ENCODE results near the gene MSANTD3.
"Not testable (repeated sequence)": the region's sequence is repeated elsewhere in the genome, so short reads cannot be mapped to it uniquely, and the experiment has no call there.

The MSANTD3 gene, protein sequence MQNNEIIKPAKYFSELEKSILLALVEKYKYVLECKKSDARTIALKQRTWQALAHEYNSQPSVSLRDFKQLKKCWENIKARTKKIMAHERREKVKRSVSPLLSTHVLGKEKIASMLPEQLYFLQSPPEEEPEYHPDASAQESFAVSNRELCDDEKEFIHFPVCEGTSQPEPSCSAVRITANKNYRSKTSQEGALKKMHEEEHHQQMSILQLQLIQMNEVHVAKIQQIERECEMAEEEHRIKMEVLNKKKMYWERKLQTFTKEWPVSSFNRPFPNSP

DNA sequence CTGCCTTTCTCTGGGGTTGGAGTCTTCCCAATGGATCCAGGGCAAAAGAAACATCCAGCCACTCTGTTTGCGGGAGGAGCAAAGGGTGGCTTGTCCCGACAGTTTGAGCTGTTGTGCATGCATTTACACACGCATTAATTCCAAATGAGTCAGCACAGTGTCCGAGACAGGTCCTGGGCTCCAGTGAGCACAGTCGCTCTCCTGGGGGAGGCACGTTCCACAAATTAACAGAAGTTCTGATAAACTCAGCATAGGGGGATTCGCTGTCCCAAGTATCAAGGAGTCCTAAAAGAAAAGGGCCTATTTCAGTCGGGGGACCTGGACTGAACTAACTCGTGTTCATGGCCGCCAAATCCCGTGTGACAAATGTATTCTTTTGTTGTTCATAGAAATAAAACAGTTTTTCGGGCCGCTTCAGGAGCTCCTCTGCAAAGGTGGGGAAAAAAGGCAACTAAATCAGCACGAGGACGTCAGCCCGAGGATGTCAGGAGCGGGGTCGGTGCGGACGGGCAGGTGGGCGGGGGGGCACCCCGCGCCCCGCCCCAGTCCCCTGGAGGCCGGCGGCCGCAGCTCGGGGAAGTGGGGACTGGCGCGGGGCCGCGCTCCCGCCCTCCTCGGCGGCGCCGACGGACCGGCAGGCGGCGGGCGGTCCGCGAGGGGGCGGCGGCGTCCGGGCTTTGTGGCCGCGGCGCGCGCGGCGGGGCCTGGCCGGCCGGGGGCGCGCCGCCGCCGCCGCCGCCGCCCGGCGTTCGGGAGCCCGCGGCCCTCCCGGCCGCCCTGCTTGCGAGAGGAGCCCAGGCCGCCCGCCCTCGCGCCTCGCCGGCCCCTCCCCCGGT lies at the start of gene MSANTD3:
Gene MSANTD3 (plus strand): TSS at position 614 of the 836 bp plus-strand sequence. CDS start 14,796 bp downstream, outside the sequence.
- H3K9me3 ChIP-seq (ENCODE audit: control insufficient read depth, low read length), result no peaks in the 10 kb centered on the region
- H3K36me3 ChIP-seq (ENCODE audit: control insufficient read depth, insufficient read depth, low read length), result no peaks in the 10 kb centered on the region
- peaks cover 20% of the 10 kb centered on the region for H3K4me1 ChIP-seq (ENCODE audit: control insufficient read depth, insufficient read depth, low read length)
- H3K4me3 ChIP-seq (ENCODE audit: low read length), result peak within 1 kb of the TSS; percentile 84
- no peaks in the 10 kb centered on the region for H3K27me3 ChIP-seq (ENCODE audit: control insufficient read depth, insufficient read depth, low read length)
- H3K9ac ChIP-seq (ENCODE audit: low read length), result peak within 1 kb of the TSS; percentile 84

DNA sequence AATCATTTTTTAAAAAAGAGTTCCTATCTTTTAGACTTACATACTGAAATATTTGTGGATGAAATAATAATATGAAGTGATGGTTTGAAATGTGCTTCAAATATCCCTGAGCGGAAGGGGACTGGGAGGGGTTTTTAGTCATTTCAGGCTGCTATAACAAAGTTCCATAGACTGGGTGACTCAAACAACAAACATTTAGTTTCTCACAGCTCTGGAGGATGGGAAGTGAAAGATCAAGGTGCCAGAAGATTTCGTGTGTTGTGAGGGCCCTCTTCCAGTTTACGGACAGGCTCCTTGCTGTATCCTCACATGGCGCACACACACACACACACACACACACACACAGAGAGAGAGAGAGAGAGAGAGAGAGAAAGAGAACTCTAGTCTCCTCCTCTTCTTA lies 47.1 kb upstream of the MSANTD3 start:
- no peak overlapping the region for H3K9ac ChIP-seq (ENCODE audit: low read length)
- H3K4me1 ChIP-seq (ENCODE audit: control insufficient read depth, insufficient read depth, low read length), result no peaks in the 10 kb centered on the region
- no peaks in the 10 kb centered on the region for H3K27me3 ChIP-seq (ENCODE audit: control insufficient read depth, insufficient read depth, low read length)
- H3K4me3 ChIP-seq (ENCODE audit: low read length), result no peak overlapping the region
- no peaks in the 10 kb centered on the region for H3K9me3 ChIP-seq (ENCODE audit: control insufficient read depth, low read length)
- no peaks in the 10 kb centered on the region for H3K36me3 ChIP-seq (ENCODE audit: control insufficient read depth, insufficient read depth, low read length)

GRCh38 chr9:100392989-100393388 lies 34.0 kb upstream of the MSANTD3 start:
- H3K27me3 ChIP-seq (ENCODE audit: control insufficient read depth, insufficient read depth, low read length); H3K9me3 ChIP-seq (ENCODE audit: control insufficient read depth, low read length); H3K4me3 ChIP-seq (ENCODE audit: low read length); H3K36me3 ChIP-seq (ENCODE audit: control insufficient read depth, insufficient read depth, low read length); H3K9ac ChIP-seq (ENCODE audit: low read length); H3K4me1 ChIP-seq (ENCODE audit: control insufficient read depth, insufficient read depth, low read length): not testable (repeated sequence)

DNA sequence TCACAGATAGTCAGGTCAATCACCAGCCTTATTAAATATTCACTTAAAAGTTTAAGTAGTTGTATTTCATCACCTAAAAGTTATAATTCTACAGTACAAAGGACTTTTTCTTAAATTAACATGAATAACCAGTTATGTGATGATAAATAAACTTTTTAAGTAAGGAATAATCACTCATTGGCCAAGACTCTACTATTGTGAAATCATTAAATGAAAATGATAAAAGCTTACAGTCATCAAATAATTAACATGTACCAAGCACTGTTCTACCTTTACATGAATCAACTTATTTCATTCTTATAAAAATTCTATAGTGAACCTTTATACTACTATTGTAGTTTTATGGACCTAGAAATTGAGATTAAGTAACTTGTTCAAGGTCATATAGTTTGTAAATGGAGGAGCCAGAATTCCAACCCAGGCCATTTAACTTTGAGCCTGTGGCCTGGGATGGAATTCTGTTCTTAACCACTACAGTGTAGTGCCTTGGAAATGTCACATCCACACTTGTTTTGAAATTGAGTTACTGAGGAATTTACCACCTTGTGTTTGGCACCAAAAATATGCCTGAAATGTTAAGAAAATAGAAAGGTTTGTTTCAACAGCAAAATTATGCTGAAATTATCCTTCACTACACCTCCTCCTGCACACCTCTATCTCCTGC lies 32.8 kb upstream of the MSANTD3 start:
- no peaks in the 10 kb centered on the region for H3K4me1 ChIP-seq (ENCODE audit: control insufficient read depth, insufficient read depth, low read length)
- H3K27me3 ChIP-seq (ENCODE audit: control insufficient read depth, insufficient read depth, low read length), result no peaks in the 10 kb centered on the region
- H3K36me3 ChIP-seq (ENCODE audit: control insufficient read depth, insufficient read depth, low read length), result no peaks in the 10 kb centered on the region
- H3K9me3 ChIP-seq (ENCODE audit: control insufficient read depth, low read length), result no peaks in the 10 kb centered on the region
- no peak overlapping the region for H3K4me3 ChIP-seq (ENCODE audit: low read length)
- H3K9ac ChIP-seq (ENCODE audit: low read length), result no peak overlapping the region

DNA sequence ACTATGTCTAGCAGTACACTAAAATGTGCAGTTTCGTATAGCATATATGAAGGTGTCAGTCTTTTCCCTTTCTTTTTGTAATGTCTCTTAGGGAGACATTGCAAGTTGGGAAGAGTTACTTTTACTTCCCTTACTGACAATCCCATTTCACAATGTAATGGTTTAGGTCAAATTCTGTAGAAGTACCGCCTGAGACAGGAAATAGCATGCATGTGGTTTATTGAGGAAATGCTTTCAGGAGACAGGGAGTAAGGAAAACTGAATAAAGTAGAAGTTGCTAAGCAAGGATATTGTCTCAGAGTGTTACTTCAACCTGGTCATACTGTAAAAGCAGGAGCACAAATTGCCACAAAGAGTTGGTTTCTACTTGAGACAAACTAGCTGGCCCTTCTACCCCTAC lies 32.1 kb upstream of the MSANTD3 start:
- no peaks in the 10 kb centered on the region for H3K4me1 ChIP-seq (ENCODE audit: control insufficient read depth, insufficient read depth, low read length)
- H3K9ac ChIP-seq (ENCODE audit: low read length), result no peak overlapping the region

DNA sequence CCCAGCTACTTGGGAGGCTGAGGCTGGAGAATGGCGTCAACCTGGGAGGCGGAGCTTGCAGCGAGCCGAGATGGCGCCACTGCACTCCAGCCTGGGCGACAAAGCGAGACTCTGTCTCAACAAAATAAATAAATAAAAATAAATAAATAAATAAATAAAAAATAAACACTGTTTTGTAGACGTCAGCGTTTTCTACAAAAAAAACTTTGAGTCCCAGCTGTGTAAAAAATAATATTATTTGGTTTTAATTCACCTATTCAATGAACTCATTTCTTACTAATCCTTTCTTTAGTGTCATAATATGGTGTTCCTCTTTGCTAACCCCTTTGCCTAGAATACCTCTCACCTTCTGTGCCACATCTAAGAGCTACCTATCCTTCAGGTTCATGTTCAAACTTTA lies 30.2 kb upstream of the MSANTD3 start:
- no peak overlapping the region for H3K9ac ChIP-seq (ENCODE audit: low read length)
- H3K4me1 ChIP-seq (ENCODE audit: control insufficient read depth, insufficient read depth, low read length), result no peaks in the 10 kb centered on the region
- H3K36me3 ChIP-seq (ENCODE audit: control insufficient read depth, insufficient read depth, low read length), result no peaks in the 10 kb centered on the region

More for the DNA sequence above, 32.1 kb upstream of the MSANTD3 start:
- H3K27me3 ChIP-seq (ENCODE audit: control insufficient read depth, insufficient read depth, low read length), result no peaks in the 10 kb centered on the region
- no peaks in the 10 kb centered on the region for H3K36me3 ChIP-seq (ENCODE audit: control insufficient read depth, insufficient read depth, low read length)
- no peak overlapping the region for H3K4me3 ChIP-seq (ENCODE audit: low read length)
- H3K9me3 ChIP-seq (ENCODE audit: control insufficient read depth, low read length), result no peaks in the 10 kb centered on the region

DNA sequence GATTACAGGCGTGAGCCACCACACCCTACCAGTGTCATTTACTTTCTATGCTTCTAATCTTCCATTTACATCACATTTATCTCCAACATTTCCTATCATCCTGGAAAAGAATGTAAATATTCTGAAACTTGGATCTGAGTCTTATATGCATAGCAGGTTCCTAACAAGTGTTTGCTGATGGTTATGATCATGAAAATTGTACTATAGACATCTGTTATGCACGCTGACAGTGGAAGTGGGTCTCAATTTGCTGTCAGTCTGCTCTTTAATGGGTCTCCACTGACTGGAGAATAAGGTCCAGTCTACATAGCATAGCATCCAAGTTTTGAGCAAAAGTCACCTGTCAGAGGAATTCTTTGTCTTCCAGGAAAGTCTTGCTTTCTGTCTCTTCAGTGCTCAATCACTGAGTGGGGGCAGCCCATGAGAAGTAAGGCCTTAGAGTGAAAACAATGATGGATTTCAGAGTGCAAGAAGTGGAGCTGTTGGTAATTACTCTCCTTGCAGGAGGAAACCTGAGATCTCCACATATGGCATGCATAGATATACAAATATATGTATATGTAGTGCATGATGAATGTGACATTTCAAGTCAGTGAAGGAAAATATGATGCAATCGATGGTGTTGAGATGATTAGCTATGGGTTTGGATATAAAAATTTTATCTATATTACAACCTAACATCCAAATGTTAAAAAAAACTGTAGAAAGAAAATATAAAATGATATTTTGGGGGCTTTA lies 29.2 kb upstream of the MSANTD3 start:
- Histone ChIP-seq H3K4me1 (ENCODE audit: control insufficient read depth, insufficient read depth, low read length) (no peaks in the 10 kb centered on the region), H3K9ac (ENCODE audit: low read length) (no peak overlapping the region), H3K9me3 (ENCODE audit: control insufficient read depth, low read length) (no peaks in the 10 kb centered on the region), H3K36me3 (ENCODE audit: control insufficient read depth, insufficient read depth, low read length) (no peaks in the 10 kb centered on the region), H3K4me3 (ENCODE audit: low read length) (no peak overlapping the region), H3K27me3 (ENCODE audit: control insufficient read depth, insufficient read depth, low read length) (no peaks in the 10 kb centered on the region)

More for the DNA sequence above, 30.2 kb upstream of the MSANTD3 start:
- Histone ChIP-seq H3K4me3 (ENCODE audit: low read length) (no peak overlapping the region), H3K9me3 (ENCODE audit: control insufficient read depth, low read length) (no peaks in the 10 kb centered on the region), H3K27me3 (ENCODE audit: control insufficient read depth, insufficient read depth, low read length) (no peaks in the 10 kb centered on the region)

DNA sequence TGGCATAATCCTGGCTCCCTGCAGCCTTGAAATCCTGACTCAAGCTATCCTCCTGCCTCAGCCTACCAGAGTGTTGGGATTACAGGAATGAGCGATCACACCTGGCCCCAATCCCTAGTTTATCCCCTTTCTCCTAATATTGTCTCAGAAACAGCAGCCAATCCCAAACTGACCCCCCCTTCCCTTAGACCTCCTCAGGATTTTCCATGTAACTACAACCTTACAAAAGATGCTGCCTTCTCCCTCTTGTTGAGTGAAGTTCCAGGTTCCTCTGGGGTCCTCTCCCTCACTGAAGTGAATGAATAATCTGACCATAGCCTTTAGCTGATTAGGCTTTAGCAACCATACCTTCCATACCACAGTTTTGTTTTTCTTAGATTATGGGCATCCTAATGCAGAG lies 25.9 kb upstream of the MSANTD3 start:
- H3K9ac ChIP-seq (ENCODE audit: low read length), result no peak overlapping the region
- no peak overlapping the region for H3K4me3 ChIP-seq (ENCODE audit: low read length)
- no peaks in the 10 kb centered on the region for H3K36me3 ChIP-seq (ENCODE audit: control insufficient read depth, insufficient read depth, low read length)
- H3K9me3 ChIP-seq (ENCODE audit: control insufficient read depth, low read length), result no peaks in the 10 kb centered on the region
- no peaks in the 10 kb centered on the region for H3K27me3 ChIP-seq (ENCODE audit: control insufficient read depth, insufficient read depth, low read length)
- H3K4me1 ChIP-seq (ENCODE audit: control insufficient read depth, insufficient read depth, low read length), result no peaks in the 10 kb centered on the region

DNA sequence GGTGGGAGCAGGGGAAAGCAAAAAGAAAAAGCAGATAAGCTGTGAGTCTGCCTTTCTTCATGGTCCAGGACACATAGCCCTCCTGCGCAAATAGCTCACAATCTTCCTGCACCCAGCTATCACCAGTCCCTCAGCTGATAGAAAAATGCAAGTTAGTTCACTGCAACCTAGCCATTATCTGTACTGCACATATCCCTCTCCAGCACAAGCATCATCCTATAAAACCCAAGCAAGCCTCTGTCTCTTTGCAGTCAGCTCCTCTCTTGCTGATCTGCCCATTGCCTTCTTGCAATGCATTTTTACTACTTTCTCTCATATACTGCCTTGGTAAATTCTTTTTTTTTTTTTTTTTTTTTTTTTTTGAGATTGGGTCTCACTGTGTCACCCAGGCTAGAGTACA lies 20.0 kb upstream of the MSANTD3 start:
- Histone ChIP-seq H3K9me3 (ENCODE audit: control insufficient read depth, low read length) (no peaks in the 10 kb centered on the region), H3K4me1 (ENCODE audit: control insufficient read depth, insufficient read depth, low read length) (no peaks in the 10 kb centered on the region), H3K9ac (ENCODE audit: low read length) (no peak overlapping the region), H3K27me3 (ENCODE audit: control insufficient read depth, insufficient read depth, low read length) (no peaks in the 10 kb centered on the region), H3K4me3 (ENCODE audit: low read length) (no peak overlapping the region), H3K36me3 (ENCODE audit: control insufficient read depth, insufficient read depth, low read length) (no peaks in the 10 kb centered on the region)

- Histone ChIP-seq H3K4me3 (ENCODE audit: low read length) (no peak overlapping the region), H3K9ac (ENCODE audit: low read length) (no peak overlapping the region), H3K4me1 (ENCODE audit: control insufficient read depth, insufficient read depth, low read length) (no peaks in the 10 kb centered on the region), H3K27me3 (ENCODE audit: control insufficient read depth, insufficient read depth, low read length) (no peaks in the 10 kb centered on the region), H3K9me3 (ENCODE audit: control insufficient read depth, low read length) (no peaks in the 10 kb centered on the region), H3K36me3 (ENCODE audit: control insufficient read depth, insufficient read depth, low read length) (no peaks in the 10 kb centered on the region)
Measured at GRCh38 chr9:100408546-100409175, 18.3 kb upstream of the MSANTD3 start.

GRCh38 chr9:100409176-100409556 lies 17.8 kb upstream of the MSANTD3 start:
- Histone ChIP-seq H3K4me1 (ENCODE audit: control insufficient read depth, insufficient read depth, low read length) (no peaks in the 10 kb centered on the region), H3K9ac (ENCODE audit: low read length) (no peak overlapping the region), H3K4me3 (ENCODE audit: low read length) (no peak overlapping the region), H3K36me3 (ENCODE audit: control insufficient read depth, insufficient read depth, low read length) (no peaks in the 10 kb centered on the region), H3K27me3 (ENCODE audit: control insufficient read depth, insufficient read depth, low read length) (no peaks in the 10 kb centered on the region), H3K9me3 (ENCODE audit: control insufficient read depth, low read length) (no peaks in the 10 kb centered on the region)

All from mucosa of stomach (tissue), 1 donor.